Ovary (tissue), 3 donors: ENCODE results near the gene ELFN1.

ENCODE experiments used
- POLR2A ChIP-seq: fragments of 450-650 bp; IDR thresholded peaks from one replicate; pipeline ENCODE4 v1.6.1; 2017; ENCODE audit warnings: antibody characterized with exemption, mild to moderate bottlenecking, moderate library complexity
- TF ChIP-seq, protein P1 (sequence below), 3 donors: fragments of 450-650 bp in 2 of 3; fragments of 200-600 bp in 1 of 3; IDR thresholded peaks; one replicate each; pipeline versions ENCODE4 v1.5.1 to v1.8.0; 2016 to 2022; ENCODE audit warnings: antibody characterized with exemption in 3 of 3, mild to moderate bottlenecking in 1 of 3
- donor health status: DM: no; HTN: no; CAD: no.

DNA sequence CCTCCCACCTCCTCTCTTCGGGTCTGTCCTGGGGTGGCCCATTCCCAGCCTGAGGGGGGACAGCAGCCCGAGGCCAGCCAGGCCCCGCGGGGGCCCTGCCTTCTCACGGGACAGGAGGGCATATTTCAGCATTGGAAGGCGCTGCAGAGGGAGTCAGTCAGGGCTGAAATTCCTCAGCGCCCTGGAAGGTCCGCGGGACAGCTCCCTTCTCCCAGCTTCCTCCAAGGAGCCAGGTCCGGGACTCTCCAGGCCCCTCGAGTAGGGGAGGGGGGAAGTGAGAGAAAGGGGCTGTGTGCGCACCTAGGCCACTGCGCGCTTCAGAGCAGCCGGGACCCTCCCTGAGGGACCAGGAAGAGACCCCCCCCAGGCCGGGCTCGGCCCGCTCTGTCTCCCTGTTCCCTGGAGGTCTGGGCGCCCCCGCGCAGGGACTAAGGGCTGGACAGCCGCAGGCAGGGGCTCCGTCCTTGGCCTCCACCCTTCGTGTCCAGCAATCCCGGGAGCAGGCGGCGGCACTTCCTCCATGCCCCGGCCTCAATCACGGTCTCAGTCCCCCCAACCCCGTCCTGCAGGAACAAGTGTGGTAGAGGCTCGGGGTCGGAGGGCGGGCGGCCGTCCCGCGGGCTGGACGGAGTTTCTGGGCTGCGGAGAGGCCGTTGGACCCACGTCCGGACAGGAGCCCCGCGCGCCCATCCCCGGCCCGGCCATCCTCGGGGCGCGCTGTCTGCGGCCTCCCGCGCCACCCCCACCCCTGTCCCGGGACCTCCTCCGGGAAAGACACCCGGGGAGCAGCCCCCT lies 6.0 kb upstream of the ELFN1 start:
- TF ChIP-seq, protein P1, sequence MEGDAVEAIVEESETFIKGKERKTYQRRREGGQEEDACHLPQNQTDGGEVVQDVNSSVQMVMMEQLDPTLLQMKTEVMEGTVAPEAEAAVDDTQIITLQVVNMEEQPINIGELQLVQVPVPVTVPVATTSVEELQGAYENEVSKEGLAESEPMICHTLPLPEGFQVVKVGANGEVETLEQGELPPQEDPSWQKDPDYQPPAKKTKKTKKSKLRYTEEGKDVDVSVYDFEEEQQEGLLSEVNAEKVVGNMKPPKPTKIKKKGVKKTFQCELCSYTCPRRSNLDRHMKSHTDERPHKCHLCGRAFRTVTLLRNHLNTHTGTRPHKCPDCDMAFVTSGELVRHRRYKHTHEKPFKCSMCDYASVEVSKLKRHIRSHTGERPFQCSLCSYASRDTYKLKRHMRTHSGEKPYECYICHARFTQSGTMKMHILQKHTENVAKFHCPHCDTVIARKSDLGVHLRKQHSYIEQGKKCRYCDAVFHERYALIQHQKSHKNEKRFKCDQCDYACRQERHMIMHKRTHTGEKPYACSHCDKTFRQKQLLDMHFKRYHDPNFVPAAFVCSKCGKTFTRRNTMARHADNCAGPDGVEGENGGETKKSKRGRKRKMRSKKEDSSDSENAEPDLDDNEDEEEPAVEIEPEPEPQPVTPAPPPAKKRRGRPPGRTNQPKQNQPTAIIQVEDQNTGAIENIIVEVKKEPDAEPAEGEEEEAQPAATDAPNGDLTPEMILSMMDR (IDR thresholded peaks at IDR 0.05) = no peak
- no peak for TF ChIP-seq POLR2A
